K562 treated with DMSO at 1 percent for 24 hours (cell line): ENCODE results near the gene PF4V1. TPM values are rescaled to one million over a fixed set of nuclear protein-coding genes. Genes with fewer than 3 reads are reported as not detected.

Source experiments
- total RNA-seq: library from RNA; unstranded; fragments of 300-600 nt; gene quantifications from 2 replicates; pipeline ENCODE4 v1.2.3, GENCODE V29; 2022; ENCODE audit warnings: low read depth; ENCODE audit not compliant: insufficient read depth

The PF4V1 gene
- not detected in 2 replicates for total RNA-seq

GRCh38 chr4:73853246-73853704 is at the start of gene PF4V1:
PF4V1 (plus strand) TSS chr4:73853296; CDS start chr4:73853363, 67 bp downstream.

GRCh38 chr4:73836373-73837279 is 16.5 kb upstream of the PF4V1 start, which contains the start of gene CXCL6:
CXCL6 (plus strand) TSS chr4:73836678; CDS start chr4:73836751, 73 bp downstream.

GRCh38 chr4:73869130-73870055 is 16.3 kb downstream of the PF4V1 start, which contains the start of gene CXCL1:
CXCL1 (plus strand) TSS chr4:73869393; CDS start chr4:73869471, 78 bp downstream.

Other genes starting within 250 kb of the PF4V1 start
- gene RASSF6, start 232.9 kb upstream of the PF4V1 start, total RNA-seq = 0.09 and 0.44 TPM in 2 replicates
- gene CXCL8, start 112.7 kb upstream of the PF4V1 start, total RNA-seq = 6.3 and 9.9 TPM in 2 replicates
- not detected in 2 replicates for gene CXCL6, start 16.6 kb upstream of the PF4V1 start, total RNA-seq
- gene CXCL1, start 16.1 kb downstream of the PF4V1 start, total RNA-seq = 8.5 and 12.1 TPM in 2 replicates
- not detected in 2 replicates for gene PF4, start 128.7 kb downstream of the PF4V1 start, total RNA-seq
- gene PPBP, start 134.9 kb downstream of the PF4V1 start, total RNA-seq = 0.82 TPM in 1 of 2 replicates, not detected in the other
- not detected in 2 replicates for gene CXCL5, start 145.4 kb downstream of the PF4V1 start, total RNA-seq
- gene CXCL3, start 185.4 kb downstream of the PF4V1 start, total RNA-seq = 23.7 and 28.8 TPM in 2 replicates
- 25.4 and 26.6 TPM in 2 replicates for gene CXCL2, start 245.9 kb downstream of the PF4V1 start, total RNA-seq